Left lung (tissue), 10 donors: Measurements from ENCODE around the gene UBASH3B. TPM values are rescaled to one million over a fixed set of nuclear protein-coding genes. Genes with fewer than 3 reads are reported as not detected.

Source experiments
- ATAC-seq: fragments of 200-7000 bp; cut with Tn5 transposase; one replicate; pipeline ENCODE4 v1.9.1; 2020; ENCODE audit warnings: moderate library complexity
- DNase-seq, 4 donors: peaks; one replicate each; pipeline ENCODE4 v3.0.0-alpha.2; 2013 to 2020
- H3K27ac ChIP-seq, 2 donors: fragments of 200-600 bp; sonication (generic) in 1 of 2; one replicate each; pipeline versions ENCODE4 v1.5.0 to v1.8.0; 2020 to 2021
- H3K27me3 ChIP-seq, 2 donors: fragments of 200-600 bp; sonication (generic) in 1 of 2; one replicate each; pipeline versions ENCODE4 v1.5.0 to v1.8.0; 2020 to 2021
- H3K36me3 ChIP-seq, 2 donors: fragments of 200-600 bp; sonication (generic) in 1 of 2; one replicate each; pipeline versions ENCODE4 v1.5.0 to v1.8.0; 2020 to 2021
- H3K4me1 ChIP-seq, 2 donors: fragments of 200-600 bp; one replicate each; pipeline ENCODE4 v1.8.0; 2021
- H3K4me3 ChIP-seq, 2 donors: fragments of 200-600 bp; sonication (generic) in 1 of 2; one replicate each; pipeline versions ENCODE4 v1.5.0 to v1.8.0; 2020 to 2021; ENCODE audit warnings: mild to moderate bottlenecking in 1 of 2
- H3K9me3 ChIP-seq, 2 donors: fragments of 200-600 bp; sonication (generic) in 1 of 2; one replicate each; pipeline versions ENCODE4 v1.5.0 to v1.8.0; 2020 to 2021
- intact Hi-C, 2 donors: fragments of 100-400 bp; cut with DNase I; formaldehyde crosslinking; loops; one replicate each; pipeline versions ENCODE4 v1.11.2 to v1.14.2; 2022
- polyA plus RNA-seq, 6 donors: library from polyadenylated mRNA; unstranded; fragments of 120-200 nt; gene quantifications; one replicate each; pipeline ENCODE4 v1.2.1, GENCODE V29; 2013; ENCODE audit not compliant: insufficient read length in 6 of 6
- total RNA-seq, 2 donors: library from RNA; stranded (reverse); fragmentation: NEBNext Ultra II Directional; extraction: Animal tissue kit (Norgen Biotek cat#: 25700); gene quantifications; one replicate each; pipeline ENCODE4 v1.2.1, GENCODE V29; 2021
- TF ChIP-seq, protein P1 (sequence below), 2 donors: fragments of 200-600 bp; sonication (generic) in 1 of 2; IDR thresholded peaks; one replicate each; pipeline versions ENCODE4 v1.5.0 to v1.8.0; 2021; ENCODE audit warnings: antibody characterized with exemption in 2 of 2
- donor health status: DM: no; HTN: yes; CAD: no.
- donor health status: DM: no; HTN: no; CAD: no.

The UBASH3B gene
- total and polyA plus RNA-seq, 8 donors: 4.0 to 38.6 (median 5.7) TPM

- Histone ChIP-seq H3K36me3 (no peaks in the 10 kb centered on the region), H3K27ac (no peak overlapping the region), H3K27me3 (peaks cover 0 to 2% of the 10 kb centered on the region in 2 donors), H3K4me3 (no peak overlapping the region), H3K4me1 (peaks cover 0 to 32% of the 10 kb centered on the region in 2 donors), H3K9me3 (no peaks in the 10 kb centered on the region)
- TF ChIP-seq, protein P1, sequence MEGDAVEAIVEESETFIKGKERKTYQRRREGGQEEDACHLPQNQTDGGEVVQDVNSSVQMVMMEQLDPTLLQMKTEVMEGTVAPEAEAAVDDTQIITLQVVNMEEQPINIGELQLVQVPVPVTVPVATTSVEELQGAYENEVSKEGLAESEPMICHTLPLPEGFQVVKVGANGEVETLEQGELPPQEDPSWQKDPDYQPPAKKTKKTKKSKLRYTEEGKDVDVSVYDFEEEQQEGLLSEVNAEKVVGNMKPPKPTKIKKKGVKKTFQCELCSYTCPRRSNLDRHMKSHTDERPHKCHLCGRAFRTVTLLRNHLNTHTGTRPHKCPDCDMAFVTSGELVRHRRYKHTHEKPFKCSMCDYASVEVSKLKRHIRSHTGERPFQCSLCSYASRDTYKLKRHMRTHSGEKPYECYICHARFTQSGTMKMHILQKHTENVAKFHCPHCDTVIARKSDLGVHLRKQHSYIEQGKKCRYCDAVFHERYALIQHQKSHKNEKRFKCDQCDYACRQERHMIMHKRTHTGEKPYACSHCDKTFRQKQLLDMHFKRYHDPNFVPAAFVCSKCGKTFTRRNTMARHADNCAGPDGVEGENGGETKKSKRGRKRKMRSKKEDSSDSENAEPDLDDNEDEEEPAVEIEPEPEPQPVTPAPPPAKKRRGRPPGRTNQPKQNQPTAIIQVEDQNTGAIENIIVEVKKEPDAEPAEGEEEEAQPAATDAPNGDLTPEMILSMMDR (IDR thresholded peaks at IDR 0.05): no peak
- ATAC-seq: no peak
- intact Hi-C loops: no loop called here
- no peak for DNase-seq
Measured at GRCh38 chr11:122649116-122649515, 6.4 kb upstream of the UBASH3B start.

- H3K36me3 ChIP-seq: no peaks in the 10 kb centered on the region
- TF ChIP-seq, protein P1 (IDR thresholded peaks at IDR 0.05): no peak
- no peak overlapping the region for H3K4me3 ChIP-seq
- no peak overlapping the region for H3K27ac ChIP-seq
- H3K27me3 ChIP-seq: peaks cover 0 to 6% of the 10 kb centered on the region in 2 donors
- ATAC-seq (no peak), DNase-seq (no peak)
- peaks cover 3 to 45% of the 10 kb centered on the region in 2 donors for H3K4me1 ChIP-seq
- H3K9me3 ChIP-seq: no peaks in the 10 kb centered on the region
- intact Hi-C loops: loop anchor here in 1 of 2 donors (10.0 kb wide), 1 partner anchor 104 kb away; no protein-coding TSS in a partner anchor
Measured at GRCh38 chr11:122650619-122651018, 4.9 kb upstream of the UBASH3B start.

- Histone ChIP-seq H3K36me3 (no peaks in the 10 kb centered on the region), H3K27ac (no peak overlapping the region), H3K9me3 (no peaks in the 10 kb centered on the region), H3K4me1 (peaks cover 3 to 47% of the 10 kb centered on the region in 2 donors), H3K4me3 (no peak overlapping the region), H3K27me3 (peaks cover 0 to 6% of the 10 kb centered on the region in 2 donors)
- ATAC-seq: no peak
- intact Hi-C loops: loop anchor here in 1 of 2 donors (10.0 kb wide), 1 partner anchor 102 kb away; no protein-coding TSS in a partner anchor
- TF ChIP-seq, protein P1 (IDR thresholded peaks at IDR 0.05): no peak
- DNase-seq: no peak
Measured at GRCh38 chr11:122652495-122652894, 3.0 kb upstream of the UBASH3B start.

DNA sequence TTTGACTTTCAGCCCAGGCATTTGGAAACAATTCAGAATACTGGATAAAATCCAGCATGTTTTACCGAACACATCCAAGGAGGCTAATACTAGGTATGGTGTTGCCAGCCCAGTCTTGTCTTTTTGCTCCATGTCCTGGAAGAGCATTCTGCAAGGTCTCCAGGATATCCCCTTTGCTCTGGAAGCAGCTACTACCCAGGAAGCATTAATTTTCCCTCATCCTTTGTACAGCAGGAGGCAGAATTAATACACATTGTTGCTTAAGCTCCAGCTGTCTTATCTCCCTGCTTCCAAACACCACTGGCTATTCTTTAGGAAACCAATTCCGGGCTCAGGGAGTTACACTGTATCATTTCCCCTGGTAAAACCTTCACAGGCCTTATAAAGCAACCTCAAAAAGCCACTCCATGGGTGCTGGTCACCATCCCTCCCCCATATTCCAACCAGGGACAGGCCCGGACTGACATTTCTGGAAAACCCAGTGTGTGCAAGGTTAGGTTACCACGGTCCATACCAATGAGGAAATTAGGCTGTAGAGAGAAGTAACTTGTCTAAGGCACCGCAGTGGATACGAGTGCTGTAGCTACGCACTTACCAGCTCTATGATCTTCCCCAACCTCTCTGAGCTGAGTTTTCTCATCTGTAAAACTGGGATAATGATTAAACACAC, 1.5 kb upstream of the UBASH3B start:
- Histone ChIP-seq H3K9me3 (no peaks in the 10 kb centered on the region), H3K27me3 (peaks cover 0 to 6% of the 10 kb centered on the region in 2 donors), H3K27ac (no peak overlapping the region), H3K36me3 (no peaks in the 10 kb centered on the region), H3K4me3 (no peak overlapping the region), H3K4me1 (peaks cover 3 to 51% of the 10 kb centered on the region in 2 donors)
- peak in 1 of 4 donors; percentile 48 for DNase-seq
- intact Hi-C loops: loop anchor here in 1 of 2 donors (10.0 kb wide), 1 partner anchor 101 kb away; no protein-coding TSS in a partner anchor
- TF ChIP-seq, protein P1 (IDR thresholded peaks at IDR 0.05): no peak
- no peak for ATAC-seq

- peaks cover 3 to 64% of the 10 kb centered on the region in 2 donors for H3K4me1 ChIP-seq
- peak overlapping the region; percentile 87 to 95 for H3K4me3 ChIP-seq
- no peaks in the 10 kb centered on the region for H3K9me3 ChIP-seq
- DNase-seq (peak; percentile 52 to 91 (median 72)), ATAC-seq (peak; percentile 82)
- intact Hi-C loops: loop anchor here in 1 of 2 donors (10.0 kb wide), 1 partner anchor 99 kb away; no protein-coding TSS in a partner anchor
- H3K36me3 ChIP-seq: no peaks in the 10 kb centered on the region
- peak overlapping the region; percentile 91 to 93 for H3K27ac ChIP-seq
- peaks cover 0 to 6% of the 10 kb centered on the region in 2 donors for H3K27me3 ChIP-seq
- TF ChIP-seq, protein P1 (IDR thresholded peaks at IDR 0.05): no peak
Measured at GRCh38 chr11:122656073-122656630, 630 bp downstream of the UBASH3B start.
